Osteocyte (in vitro differentiated cells): ENCODE measurements around the gene MRPL3. TPM values are rescaled to one million over a fixed set of nuclear protein-coding genes. Genes with fewer than 3 reads are reported as not detected.

Source experiments
- DNase-seq: peaks from one replicate; pipeline ENCODE4 v3.0.0; 2021; ENCODE audit warnings: mixed read lengths; ENCODE audit not compliant: unreplicated experiment; ENCODE audit errors: extremely low spot score
- H3K27ac Mint-ChIP-seq: one replicate; pipeline ENCODE4 v1.8.0; 2021; ENCODE audit warnings: mild to moderate bottlenecking, mixed read lengths; ENCODE audit not compliant: unreplicated experiment
- H3K27me3 Mint-ChIP-seq: one replicate; pipeline ENCODE4 v1.8.0; 2021; ENCODE audit warnings: mixed read lengths; ENCODE audit not compliant: unreplicated experiment
- H3K36me3 Mint-ChIP-seq: one replicate; pipeline ENCODE4 v1.8.0; 2021; ENCODE audit warnings: mixed read lengths; ENCODE audit not compliant: unreplicated experiment
- H3K4me1 Mint-ChIP-seq: one replicate; pipeline ENCODE4 v1.8.0; 2021; ENCODE audit warnings: mixed read lengths; ENCODE audit not compliant: unreplicated experiment
- H3K4me3 Mint-ChIP-seq: one replicate; pipeline ENCODE4 v1.8.0; 2021; ENCODE audit warnings: mild to moderate bottlenecking, moderate library complexity, mixed read lengths; ENCODE audit not compliant: unreplicated experiment
- H3K9me3 Mint-ChIP-seq: one replicate; pipeline ENCODE4 v1.8.0; 2021; ENCODE audit warnings: mixed read lengths; ENCODE audit not compliant: unreplicated experiment
- CTCF ChIP-seq: fragments of 200-600 bp; sonication (generic); IDR thresholded peaks from 2 replicates; pipeline ENCODE4 v1.5.0; 2021; ENCODE audit warnings: antibody characterized with exemption, mild to moderate bottlenecking, moderate library complexity
- total RNA-seq: library from RNA; stranded (reverse); gene quantifications from 2 replicates; pipeline ENCODE4 v1.2.1, GENCODE V29; 2021

The MRPL3 gene
- total RNA-seq, 1 donor from 2014 or later = 37.4 TPM

DNA sequence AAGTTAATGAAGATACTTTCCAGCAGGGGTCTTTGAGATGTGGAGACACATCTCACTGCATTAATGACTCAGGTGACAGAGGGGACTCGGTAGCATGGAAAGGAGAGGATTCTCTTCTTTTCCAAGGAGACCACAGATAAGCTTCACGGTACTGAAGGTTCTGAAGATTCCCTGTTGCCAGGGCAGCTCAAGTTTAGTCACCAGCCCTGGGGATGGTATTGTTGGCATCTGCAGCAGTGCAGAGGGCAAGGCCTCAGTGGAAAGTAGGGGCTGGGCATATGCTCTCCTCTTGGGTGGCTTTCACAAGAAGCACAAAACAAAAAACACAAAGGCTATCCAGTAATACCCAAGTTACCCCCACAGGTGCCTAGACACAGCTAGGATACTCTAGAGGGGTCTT lies 38.0 kb upstream of the MRPL3 start:
- Mint-ChIP-seq H3K4me1 (no peaks in the 10 kb centered on the region), H3K9me3 (no peaks in the 10 kb centered on the region), H3K27me3 (peaks cover 3% of the 10 kb centered on the region), H3K4me3 (no peak overlapping the region), H3K36me3 (no peaks in the 10 kb centered on the region), H3K27ac (no peak overlapping the region)
- DNase-seq = no peak
- TF ChIP-seq CTCF = no peak

DNA sequence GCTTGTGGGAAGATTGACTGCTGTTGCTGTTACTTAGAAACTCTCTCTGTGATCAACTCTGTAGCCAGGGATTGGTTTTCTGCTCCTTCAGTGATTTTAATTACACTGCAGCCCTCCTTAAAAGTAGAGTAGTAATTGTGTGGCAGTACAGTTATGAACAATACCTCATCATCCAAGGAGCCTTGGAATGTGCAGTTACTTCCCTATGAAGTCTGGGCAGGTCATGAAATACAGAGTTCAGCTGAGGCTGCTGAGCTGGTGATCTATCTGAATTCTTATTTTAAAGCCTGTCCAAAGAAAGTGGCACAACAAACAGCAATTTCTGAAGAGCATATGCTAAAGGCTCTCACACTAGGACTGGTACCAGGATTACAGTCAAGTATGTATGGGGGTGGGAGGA lies 37.4 kb upstream of the MRPL3 start:
- H3K36me3 Mint-ChIP-seq = no peaks in the 10 kb centered on the region
- H3K4me1 Mint-ChIP-seq = no peaks in the 10 kb centered on the region
- H3K9me3 Mint-ChIP-seq = no peaks in the 10 kb centered on the region
- DNase-seq = no peak
- no peak overlapping the region for H3K27ac Mint-ChIP-seq
- H3K27me3 Mint-ChIP-seq = peaks cover 3% of the 10 kb centered on the region
- H3K4me3 Mint-ChIP-seq = no peak overlapping the region
- TF ChIP-seq CTCF = no peak

DNA sequence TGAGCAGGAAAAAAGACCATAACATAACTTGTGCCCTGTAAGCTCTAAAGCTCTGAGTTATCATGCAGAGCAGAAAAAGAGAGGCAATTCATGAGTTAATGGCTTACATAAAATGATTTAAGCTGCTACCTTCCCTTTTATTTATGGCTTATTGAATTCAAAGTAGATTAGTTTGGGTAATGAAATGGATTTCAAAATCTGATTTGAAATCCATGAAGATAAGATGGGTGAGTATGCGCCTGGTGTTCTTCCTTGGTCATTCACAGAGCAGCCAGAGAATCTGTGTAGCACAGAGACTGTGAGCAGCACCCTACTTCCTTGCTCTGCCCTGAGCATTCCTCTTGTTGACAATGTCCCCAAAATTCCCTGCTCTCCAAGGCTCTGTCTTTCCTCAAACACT lies 36.2 kb upstream of the MRPL3 start:
- Mint-ChIP-seq H3K36me3 (no peaks in the 10 kb centered on the region), H3K27me3 (peaks cover 2% of the 10 kb centered on the region), H3K9me3 (no peaks in the 10 kb centered on the region), H3K4me1 (no peaks in the 10 kb centered on the region), H3K27ac (no peak overlapping the region), H3K4me3 (no peak overlapping the region)
- no peak for TF ChIP-seq CTCF
- no peak for DNase-seq

DNA sequence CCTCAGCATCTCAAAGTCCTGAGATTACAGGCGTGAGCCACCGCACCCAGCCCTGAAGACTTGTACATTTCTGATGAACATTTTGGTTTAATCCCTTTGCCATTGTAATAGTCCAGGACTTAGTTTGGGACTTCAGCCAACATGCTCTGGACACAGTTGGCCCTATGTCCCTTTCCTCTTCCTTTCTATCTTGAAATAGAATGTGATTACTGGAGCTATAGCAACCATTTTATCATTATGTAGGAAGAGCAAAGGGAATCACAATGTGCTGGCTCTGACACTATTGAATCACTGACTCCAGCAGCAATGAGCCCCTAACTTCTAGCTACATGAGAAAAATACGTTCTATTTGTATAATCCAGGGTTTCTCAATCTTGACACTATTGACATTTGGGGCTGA lies 34.8 kb upstream of the MRPL3 start:
- Mint-ChIP-seq H3K27ac (no peak overlapping the region), H3K9me3 (no peaks in the 10 kb centered on the region), H3K4me3 (no peak overlapping the region), H3K27me3 (peaks cover 3% of the 10 kb centered on the region), H3K36me3 (no peaks in the 10 kb centered on the region), H3K4me1 (no peaks in the 10 kb centered on the region)
- no peak for DNase-seq
- TF ChIP-seq CTCF = no peak

DNA sequence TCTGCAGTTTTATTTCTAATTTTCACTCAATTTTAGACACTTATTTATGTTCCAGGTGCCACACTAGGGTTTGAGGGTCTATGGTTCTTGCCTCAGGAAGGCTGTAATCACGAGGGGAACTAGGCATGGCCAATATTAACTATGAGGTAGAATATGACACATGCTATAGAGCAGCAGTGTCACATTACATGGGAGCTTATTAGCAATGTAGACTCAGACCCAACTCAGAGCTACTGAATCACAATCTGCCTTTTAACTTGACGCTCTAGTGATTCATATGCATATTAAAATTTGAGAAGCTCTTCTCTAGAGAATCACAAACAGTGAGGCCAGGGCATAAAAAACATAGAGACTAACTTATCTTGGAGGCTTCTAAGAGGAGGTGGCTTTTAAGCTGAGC lies 32.8 kb upstream of the MRPL3 start:
- no peak for TF ChIP-seq CTCF
- H3K9me3 Mint-ChIP-seq = no peaks in the 10 kb centered on the region
- no peaks in the 10 kb centered on the region for H3K36me3 Mint-ChIP-seq
- H3K27ac Mint-ChIP-seq = no peak overlapping the region
- H3K27me3 Mint-ChIP-seq = peaks cover 8% of the 10 kb centered on the region
- no peaks in the 10 kb centered on the region for H3K4me1 Mint-ChIP-seq
- no peak for DNase-seq
- H3K4me3 Mint-ChIP-seq = no peak overlapping the region
